Right renal pelvis (tissue), 4 donors: ENCODE measurements around the gene C5. TPM values are rescaled to one million over a fixed set of nuclear protein-coding genes. Genes with fewer than 3 reads are reported as not detected.
"Not testable (repeated sequence)": the region's sequence is repeated elsewhere in the genome, so short reads cannot be mapped to it uniquely, and the experiment has no call there.

Experiments
- DNase-seq, 4 donors: peaks; one replicate each; pipeline ENCODE4 v3.0.0-alpha.2; 2013; ENCODE audit warnings: low read depth in 4 of 4, low spot score in 3 of 4, missing footprints in 1 of 4
- polyA plus RNA-seq, 4 donors: library from polyadenylated mRNA; unstranded; fragments of 120-200 nt; gene quantifications; one replicate each; pipeline ENCODE4 v1.2.1, GENCODE V29; 2013; ENCODE audit not compliant: insufficient read length in 4 of 4

C5 gene
- 10 to 100 TPM; 12.0 to 16.6 (median 15.5) TPM for polyA plus RNA-seq

DNA sequence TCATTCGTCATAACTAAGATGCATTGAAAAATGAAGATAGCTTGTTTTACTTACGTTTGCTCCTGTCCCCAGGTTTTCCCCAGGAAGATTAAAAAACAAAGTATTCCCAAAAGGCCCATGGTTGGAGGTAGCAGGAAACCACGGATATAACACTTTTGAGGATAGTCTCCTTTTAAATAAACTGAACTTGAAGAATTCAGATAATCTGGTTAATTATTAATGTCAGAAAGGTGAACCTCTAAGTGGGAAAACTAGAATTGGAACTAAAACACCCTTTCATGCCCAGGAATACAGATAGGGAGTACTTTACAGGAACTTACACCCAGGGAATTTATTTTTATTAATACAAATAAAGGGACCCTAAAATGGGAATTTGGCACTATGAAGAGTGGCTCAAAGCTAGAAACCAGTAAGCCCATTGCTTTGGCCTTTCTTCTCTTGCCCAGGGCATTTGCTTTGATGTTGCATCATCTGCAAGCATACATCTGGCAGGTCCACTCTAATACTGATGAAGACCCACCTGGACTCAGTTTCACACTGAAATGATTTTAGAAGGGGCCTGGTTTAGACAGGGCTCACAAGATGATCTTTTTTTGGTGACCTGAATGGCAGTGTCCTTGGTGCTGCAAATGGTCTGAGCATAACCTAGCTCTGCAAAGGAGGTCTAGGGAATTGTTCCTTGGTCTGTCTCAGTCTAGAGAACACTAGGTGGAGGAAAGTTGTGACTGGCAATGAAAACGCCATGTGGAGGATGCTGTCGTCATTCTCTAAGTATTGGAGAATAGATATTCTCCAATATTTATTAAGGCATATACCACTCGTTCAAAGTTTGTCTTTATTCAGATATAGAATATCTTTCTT, at the start of gene C5:
TSS of gene C5 (minus strand) at position 148 of the 861 bp plus-strand sequence. CDS start at position 119, 29 bp downstream.
- no peak for DNase-seq

DNA sequence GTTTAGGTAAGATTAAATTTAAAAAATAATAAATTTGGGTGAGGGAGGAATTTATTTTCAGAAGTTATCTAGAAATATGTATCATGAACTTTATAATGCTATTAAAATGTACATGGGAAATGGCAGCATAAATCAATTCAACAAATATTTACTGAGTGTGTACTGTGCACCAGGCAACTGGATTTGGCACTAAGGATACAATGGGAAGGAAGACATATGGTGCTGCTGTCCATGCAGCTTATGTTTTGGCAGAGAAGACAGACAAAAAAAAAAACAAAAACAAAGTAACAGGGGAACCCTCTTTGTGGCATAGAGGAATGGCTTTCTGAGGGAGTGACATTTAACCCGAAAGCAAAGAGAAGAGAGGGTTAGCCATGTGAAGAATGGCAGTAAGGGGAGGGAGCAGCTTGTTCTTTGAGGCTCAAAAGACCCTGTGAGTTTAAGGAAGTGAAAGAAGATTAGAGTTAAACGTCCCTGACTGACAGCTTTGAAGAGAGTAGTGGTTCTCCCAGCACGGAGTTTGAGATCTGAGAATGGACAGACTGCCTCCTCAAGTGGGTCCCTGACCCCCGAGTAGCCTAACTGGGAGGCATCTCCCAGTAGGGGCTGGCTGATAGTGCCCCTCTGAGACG, 48.6 kb upstream of the C5 start:
- no peak for DNase-seq

DNA sequence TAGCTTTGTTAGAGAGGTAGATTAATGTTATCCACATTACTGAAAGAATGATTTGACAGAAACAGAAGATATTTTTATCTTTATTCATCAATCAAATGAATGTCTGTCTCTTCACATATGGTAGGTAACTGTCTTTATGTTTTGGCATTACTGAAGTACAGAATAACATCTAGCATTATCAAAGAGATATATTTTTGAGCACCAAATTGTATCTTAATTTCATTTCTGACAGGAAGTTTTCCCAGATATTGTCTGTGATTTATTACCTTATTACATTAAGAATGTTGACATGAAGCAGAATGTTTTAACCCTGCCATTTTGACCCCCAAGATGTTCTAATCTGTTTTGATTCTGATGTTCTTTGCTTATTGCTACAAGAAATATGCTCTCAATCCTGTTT, 45.0 kb upstream of the C5 start:
- no peak for DNase-seq

DNA sequence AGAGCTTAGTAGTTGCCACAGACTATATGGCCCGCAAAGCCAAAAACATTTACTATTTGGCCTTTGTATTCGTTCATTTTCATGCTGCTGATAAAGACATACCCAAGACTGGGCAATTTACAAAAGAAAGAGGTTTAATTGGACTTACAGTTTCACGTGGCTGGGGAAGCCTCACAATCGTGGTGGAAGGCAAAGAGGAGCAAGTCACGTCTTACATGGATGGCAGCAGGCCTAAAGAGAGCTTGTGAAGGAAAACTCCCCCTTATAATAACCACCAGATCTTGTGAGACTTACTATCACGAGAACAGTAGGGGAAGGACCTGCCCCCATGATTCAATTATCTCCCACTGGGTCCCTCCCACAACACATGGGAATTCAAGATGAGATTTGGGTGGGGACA, 40.7 kb upstream of the C5 start:
- not testable (repeated sequence) for DNase-seq

DNA sequence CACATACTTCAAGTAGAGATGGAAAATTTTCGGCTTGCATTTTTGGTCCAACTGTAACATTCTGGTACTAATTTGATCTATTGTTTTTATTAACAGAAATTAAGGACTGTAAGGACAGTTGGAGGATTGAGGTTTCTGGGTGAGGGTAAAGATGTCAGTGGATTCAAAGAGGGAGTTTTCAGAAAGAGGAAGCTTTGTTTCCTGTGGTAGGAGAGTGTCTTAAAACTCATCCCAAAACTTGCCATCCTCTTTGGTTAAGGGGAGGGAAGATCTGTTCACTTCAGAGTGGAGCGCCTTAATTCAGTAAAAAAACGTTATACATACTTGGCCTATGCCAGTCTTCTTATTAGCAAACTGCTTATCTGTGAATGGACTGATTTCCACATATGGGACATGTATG, 38.5 kb upstream of the C5 start:
- DNase-seq = no peak

DNA sequence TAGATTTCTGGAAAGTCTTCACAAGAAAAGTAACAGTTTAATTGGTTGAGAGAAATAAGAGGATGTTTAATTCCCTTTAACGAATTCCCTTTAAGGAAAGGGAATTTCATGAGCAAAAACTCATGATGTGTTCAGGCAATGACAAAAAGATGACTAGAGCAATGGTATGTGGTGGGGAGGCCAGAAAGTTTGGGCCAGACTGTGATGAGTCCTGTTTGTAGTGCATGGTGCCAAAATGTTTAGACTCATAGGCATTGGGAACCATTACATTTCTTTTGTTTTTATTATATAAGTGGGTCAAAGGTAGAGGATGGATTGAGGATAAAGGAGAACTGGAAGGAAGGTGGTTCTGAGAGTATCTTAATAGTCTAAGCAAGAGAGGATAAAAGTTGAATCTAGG, 35.6 kb upstream of the C5 start:
- no peak for DNase-seq

DNA sequence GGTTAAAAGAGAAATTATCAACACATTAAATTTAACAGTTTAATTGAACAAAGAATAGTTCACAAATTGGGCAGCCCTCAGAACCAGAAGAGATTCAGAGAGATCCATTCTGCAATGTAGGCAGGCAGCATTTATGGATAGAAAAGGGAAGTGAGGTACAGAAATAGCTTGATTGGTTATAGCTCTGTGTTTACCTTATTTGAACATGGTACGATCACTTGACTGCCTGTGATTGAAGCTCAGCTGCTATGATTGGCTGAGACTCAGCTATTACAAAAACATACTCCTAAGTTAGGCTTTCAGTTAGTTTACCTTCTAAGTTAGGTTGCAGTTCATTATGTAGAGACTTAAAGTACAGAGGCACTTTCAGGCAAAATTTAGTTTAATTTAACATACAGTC, 32.0 kb upstream of the C5 start:
- no peak for DNase-seq

DNA sequence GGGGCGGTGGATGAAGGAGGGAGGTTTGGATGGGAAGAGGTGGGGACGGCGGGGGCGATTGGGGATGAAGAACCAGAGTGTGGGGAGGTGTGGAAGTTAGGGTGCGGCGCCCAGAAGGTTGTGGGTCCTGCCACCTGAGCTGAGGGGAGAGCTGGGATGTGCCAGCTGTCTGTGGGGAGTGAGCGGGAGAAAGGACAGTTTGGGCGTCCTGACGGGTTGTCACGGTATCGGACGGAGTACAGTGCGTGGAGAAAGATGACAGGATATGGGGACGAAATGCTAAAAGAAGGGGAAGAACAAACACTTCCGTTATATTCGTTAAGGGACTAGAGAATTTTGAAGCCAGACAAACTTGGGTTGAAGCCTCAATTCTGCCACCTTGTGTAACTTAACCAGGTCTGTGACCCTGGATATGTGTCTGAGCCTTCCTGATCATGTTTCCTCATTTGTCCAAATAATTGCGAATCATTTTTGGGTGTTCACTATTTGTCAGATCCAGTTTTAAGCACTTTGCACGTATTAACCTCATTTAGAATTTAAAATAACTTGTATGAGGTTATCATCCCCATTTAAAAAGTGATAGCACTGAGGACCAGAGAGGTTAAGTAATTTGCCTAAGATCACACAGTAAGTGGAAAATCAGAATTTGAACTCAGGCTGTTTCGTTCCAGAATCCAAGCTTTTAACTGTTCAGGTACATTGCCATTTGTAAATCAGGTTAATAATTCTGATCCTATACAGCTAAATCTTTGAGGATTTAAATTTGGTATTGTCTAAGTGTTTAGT, 25.4 kb upstream of the C5 start:
- no peak for DNase-seq

DNA sequence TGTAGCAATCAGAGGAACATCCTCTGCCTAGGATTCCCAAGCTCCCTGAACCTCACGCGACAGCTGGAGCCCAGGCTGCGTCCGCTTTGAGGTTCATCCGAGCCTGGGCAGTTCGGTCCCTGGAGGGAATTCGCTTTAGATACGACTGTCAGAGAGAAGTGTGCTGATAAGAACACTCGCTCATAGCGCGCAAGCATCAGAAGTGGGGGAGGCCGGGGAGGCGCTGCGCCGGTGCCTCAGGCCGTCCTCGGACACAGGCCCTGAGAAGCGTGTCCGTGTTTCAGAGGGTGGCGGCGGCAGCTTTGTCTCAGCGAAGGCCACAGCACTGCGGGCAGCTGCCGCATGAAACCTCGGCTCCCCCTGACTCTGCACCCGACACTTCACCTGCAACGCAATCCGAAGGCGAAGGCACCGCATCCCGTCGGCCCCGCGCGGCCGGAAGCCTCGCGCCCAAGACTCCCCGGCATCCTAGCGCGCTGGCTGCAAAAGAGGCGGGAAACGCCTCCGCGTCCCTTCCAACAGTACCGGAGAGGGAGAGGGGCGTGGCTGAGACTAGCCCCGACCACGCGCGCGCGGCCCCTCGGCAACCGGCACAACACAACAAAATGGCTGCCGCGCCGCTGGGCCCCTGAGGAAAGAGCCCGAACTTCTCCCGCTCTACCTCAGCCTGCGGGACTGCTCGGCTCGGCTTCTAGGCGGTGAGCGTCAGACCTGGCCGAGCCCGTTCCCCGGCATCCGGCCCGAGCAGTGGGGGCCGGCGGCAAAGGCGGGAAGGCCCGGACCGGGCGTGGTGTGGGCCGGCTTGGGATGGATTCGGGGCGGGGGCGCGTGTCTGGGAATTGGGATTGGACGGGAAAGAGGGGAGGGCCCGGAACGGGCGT, 24.5 kb upstream of the C5 start, which contains the start of gene CNTRL:
TSS of gene CNTRL (plus strand) at position 586 of the 881 bp plus-strand sequence. CDS start 13,372 bp downstream, outside the sequence.
- DNase-seq = peak; percentile 78 to 87 (median 82)

DNA sequence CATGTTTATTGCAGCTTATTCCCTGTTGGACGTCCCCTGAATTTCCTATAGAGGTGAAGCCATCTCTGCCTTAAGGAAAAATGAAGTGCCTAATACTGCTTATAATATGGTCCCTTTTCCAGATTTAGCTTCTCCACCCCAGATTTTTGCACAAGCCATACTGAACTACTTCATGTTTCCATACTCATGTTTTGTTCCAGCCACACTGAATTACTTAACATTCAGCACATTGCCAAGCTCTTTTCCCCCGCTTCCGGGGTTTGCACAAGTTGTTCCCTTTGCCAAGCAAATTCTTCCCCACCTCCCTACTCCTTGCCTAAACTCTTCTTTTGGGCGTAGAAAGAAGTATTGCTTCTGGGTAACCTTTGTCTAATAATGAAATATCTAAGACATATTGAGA, 23.0 kb upstream of the C5 start:
- no peak for DNase-seq

DNA sequence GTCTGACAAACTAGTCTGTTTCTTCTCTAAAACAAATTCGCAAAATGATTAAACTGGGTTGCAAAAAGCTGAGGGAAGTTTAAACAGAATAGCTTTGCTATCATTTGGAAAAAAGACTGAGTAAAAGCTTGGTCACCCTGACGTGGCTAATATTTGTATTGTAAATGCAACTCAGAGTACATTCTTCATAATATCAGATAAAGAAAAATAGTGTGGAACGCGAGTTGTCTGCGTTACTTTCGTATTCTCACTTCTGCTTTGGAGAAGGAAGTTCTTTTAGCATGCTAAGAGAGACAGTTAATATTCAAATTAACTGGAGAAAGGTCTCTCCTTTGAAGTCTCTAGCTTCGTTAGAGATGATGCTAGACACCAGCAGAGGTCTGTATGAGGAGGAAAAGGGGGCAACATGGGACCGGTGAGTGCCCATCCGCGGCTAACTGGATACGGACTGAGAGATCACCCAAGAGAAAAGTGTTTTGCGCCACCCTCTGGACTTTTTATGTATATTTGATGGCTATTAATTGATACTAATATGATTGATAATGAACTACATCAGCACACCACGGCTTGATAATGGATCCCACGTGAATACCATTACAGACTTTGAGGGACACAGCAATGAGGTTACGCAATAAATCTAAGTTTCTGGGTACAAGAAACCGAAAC, 21.8 kb upstream of the C5 start:
- no peak for DNase-seq

DNA sequence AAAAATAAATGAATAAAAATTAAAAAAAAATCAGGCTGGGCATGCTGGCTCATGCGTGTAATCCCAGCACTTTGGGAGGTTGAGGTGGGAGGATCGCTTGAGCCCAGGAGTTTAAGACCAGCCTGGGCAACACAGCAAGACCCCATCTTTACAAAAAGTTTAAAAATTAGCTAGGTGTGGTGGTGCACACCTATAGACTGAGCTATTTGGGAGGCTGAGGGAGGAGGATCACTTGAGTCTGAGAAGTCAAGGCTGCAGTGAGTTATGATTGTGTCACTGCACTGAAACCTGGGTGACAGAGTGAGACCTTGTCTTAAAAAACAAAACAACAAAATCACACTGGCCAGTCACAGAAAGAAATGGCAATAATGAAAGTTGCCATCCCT, 21.3 kb upstream of the C5 start:
- no peak for DNase-seq

DNA sequence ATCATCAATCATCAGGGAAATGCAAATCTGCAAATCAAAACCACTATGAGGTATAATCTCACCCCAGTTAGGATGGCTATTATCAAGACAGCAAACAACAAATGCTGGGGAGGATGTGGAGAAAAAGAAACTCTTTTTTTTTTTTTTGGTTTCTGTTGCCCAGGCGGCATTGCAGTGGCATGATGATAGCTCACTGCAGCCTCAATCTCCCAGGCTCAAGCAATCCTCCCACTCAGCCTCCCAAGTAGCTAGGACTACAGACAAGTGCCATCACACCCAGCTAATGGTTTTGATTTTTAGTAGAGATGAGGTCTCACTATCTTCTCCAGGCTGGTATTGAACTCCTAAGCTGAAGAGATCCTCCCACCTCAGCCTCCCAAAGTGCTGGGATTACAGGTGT, 19.3 kb upstream of the C5 start:
- DNase-seq = no peak

DNA sequence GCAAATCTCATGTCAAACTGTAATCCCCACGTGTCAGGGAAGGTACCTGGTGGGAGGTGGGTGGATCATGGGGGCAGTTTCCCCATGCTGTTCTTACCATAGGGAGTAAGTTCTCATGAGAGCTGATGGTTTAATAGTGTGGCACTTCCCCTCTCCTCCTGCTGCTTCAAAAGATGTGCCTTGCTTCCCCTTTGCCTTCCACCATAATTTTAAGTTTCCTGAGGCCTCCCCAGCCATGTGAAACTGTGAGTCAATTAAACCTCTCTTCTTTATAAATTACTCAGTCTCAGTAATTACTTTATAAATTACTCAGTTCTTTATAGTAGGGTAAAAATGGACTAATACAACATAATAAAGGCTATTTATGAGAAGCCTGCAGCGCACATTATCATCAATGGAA, 17.6 kb upstream of the C5 start:
- DNase-seq = no peak

DNA sequence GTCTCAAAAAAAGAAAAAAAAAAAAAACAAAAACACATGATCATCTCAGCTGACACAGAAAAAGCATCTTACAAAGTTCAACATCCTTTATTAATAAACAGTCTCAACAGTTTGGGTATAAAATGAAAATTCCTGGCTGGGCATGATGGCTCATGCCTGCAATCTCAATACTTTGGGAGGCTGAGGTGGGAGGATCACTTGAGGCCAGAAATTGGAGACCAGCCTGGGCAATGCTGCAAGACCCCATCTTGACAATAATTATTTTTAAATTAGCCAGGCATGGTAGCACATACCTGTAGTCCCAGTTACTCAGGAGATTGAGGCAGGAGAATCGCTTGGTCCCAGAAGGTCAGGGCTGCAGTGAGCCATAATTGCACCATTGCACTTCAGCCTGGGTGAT, 16.8 kb upstream of the C5 start:
- no peak for DNase-seq

DNA sequence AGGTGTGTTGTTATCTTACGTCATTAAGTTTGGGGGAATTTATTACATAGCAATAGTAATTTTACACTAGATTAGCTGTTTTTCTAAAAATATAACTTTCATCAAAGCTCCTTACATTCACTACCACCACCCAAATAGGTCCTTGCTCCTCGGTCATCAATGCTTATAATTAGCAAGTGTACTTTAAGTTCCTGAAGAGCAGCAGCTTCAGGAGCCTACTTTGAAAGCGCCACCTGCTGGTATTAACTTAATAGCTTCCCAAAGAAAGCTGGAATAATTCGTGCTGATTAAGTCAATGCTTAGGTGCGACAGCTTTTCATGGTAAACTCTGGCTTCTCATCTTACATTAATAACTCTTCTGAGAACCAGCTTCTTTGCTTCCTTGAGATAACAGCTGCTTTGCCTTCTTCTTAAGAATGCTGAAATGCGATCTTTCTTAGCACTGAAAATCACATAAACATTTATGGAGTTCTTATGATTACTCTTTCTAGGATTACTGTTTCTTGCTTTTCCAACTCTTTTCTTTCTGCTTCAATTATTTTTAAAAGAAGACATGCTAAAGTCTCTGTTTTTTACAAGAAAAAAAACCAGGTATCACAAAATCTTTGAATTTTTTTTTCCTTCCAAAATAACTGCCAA, 10.0 kb upstream of the C5 start:
- peak; percentile 47 to 67 (median 59) for DNase-seq

DNA sequence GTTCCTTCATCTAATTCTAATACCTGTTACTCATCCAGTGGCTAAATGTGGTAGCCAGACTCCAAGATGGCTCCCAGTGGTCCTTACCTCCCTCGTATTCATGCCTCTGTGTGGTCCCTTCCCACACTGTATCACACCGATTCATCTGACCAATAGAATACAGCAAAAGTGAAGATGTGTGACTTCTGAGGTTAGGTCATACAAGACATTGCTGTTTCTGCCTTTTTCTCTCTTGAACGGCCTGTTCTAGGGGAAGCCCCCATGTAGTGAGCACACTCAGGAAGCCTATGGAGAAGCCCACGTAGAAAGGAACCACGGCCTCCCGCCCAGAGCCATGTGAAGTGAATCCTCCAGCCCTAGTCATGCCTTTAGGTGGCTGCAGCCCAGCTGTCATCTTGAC, 9.4 kb upstream of the C5 start:
- no peak for DNase-seq

DNA sequence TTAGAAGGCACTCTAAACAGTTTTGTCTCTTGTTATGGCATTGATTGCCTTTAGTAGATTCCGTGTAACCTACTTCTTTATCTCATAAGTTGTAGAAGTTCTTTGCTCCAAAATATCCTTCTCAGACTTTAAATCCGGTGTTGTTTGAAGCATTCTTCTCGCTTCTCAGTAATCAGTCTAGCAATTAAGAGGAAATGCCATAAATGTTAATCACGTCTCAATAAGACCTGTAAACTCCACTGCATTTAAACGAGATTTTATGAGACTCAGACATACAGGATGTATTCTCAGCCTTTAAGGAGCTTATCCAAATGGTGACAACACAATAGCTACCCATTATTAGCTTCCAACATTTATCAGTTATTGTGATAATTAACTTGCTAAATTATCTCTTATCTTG, 7.7 kb upstream of the C5 start:
- DNase-seq = no peak

DNA sequence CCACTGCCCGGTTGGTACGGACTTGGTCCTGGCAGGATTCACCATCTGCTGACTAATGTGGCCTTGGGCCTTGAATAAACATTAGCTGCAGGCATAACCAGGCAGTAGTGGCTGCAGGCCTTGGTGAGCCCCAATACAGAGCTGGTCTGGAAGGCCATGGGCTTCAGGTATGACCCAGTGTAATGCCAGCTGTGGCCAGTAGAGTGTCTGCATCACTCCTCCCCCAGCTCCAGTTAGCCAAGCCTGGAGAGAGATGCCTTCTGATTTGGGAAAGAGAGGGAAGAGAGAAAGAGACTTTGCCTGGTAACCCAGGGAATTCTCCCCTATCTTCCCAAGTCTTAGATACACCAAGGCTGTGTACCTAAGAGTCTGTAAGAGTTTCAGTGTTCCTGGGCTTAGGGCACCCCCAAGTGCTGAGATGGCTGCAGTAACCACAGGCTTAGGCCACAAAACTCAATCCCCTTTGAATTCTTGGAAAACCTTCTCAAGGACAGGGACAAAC, 5.6 kb upstream of the C5 start:
- no peak for DNase-seq
